Loucy (cell line): Measurements from ENCODE around the gene CENPX.

Experiments used
- H2AFZ ChIP-seq: fragments of 200-600 bp; sonication (generic); 2 replicates; pipeline ENCODE4 v1.6.0; 2016; ENCODE audit warnings: antibody characterized with exemption, mild to moderate bottlenecking, low read length, moderate library complexity
- H3F3A ChIP-seq: fragments of 200-600 bp; 2 replicates; pipeline ENCODE4 v1.6.0; 2016; ENCODE audit warnings: antibody characterized with exemption, low read depth, mild to moderate bottlenecking
- H3K27me3 ChIP-seq: fragments of 200-600 bp; sonication (generic); 2 replicates; pipeline ENCODE4 v1.6.1; 2014; ENCODE audit warnings: low read length, mild to moderate bottlenecking; ENCODE audit not compliant: insufficient read depth, poor library complexity, severe bottlenecking
- H3K36me3 ChIP-seq: fragments of 200-600 bp; sonication (generic); 2 replicates; pipeline ENCODE4 v1.6.1; 2016; ENCODE audit warnings: low read length; ENCODE audit not compliant: insufficient read depth
- H3K4me1 ChIP-seq: fragments of 200-600 bp; sonication (generic); 2 replicates; pipeline ENCODE4 v1.5.1; 2014; ENCODE audit warnings: low read length, mild to moderate bottlenecking; ENCODE audit not compliant: insufficient read depth, poor library complexity, severe bottlenecking
- H3K4me2 ChIP-seq: fragments of 200-600 bp; sonication (generic); 2 replicates; pipeline ENCODE4 v1.6.0; 2014; ENCODE audit warnings: antibody characterized with exemption, low read length, low read depth, mild to moderate bottlenecking; ENCODE audit not compliant: poor library complexity, severe bottlenecking
- H3K4me3 ChIP-seq: fragments of 200-600 bp; sonication (generic); 2 replicates; pipeline ENCODE4 v1.5.1; 2014; ENCODE audit warnings: low read length, mild to moderate bottlenecking, mixed read lengths; ENCODE audit not compliant: poor library complexity, severe bottlenecking
- H3K79me2 ChIP-seq: fragments of 200-600 bp; sonication (generic); 2 replicates; pipeline ENCODE4 v1.6.1; 2014; ENCODE audit warnings: low read length; ENCODE audit not compliant: insufficient read depth
- H3K9ac ChIP-seq: fragments of 200-600 bp; sonication (generic); 2 replicates; pipeline ENCODE4 v1.6.0; 2014; ENCODE audit warnings: mild to moderate bottlenecking, low read depth, low read length, moderate library complexity; ENCODE audit not compliant: poor library complexity, severe bottlenecking
- H3K9me2 ChIP-seq: fragments of 200-600 bp; sonication (generic); replicated peaks from 2 replicates; pipeline ENCODE4 v1.6.1; 2016; ENCODE audit warnings: low read depth, low read length, mixed read lengths
- H3K9me3 ChIP-seq: fragments of 200-600 bp; sonication (generic); 2 replicates; pipeline ENCODE4 v1.6.1; 2014; ENCODE audit warnings: mild to moderate bottlenecking, antibody characterized with exemption, low read length, low read depth; ENCODE audit not compliant: insufficient read depth
- H4K20me1 ChIP-seq: fragments of 200-600 bp; sonication (generic); 2 replicates; pipeline ENCODE4 v1.6.0; 2014; ENCODE audit warnings: antibody characterized with exemption, low read length, mild to moderate bottlenecking; ENCODE audit not compliant: insufficient read depth, poor library complexity, severe bottlenecking
- EZH2phosphoT487 ChIP-seq: fragments of 200-600 bp; IDR thresholded peaks from 2 replicates; pipeline ENCODE4 v1.6.1; 2018; ENCODE audit warnings: antibody characterized with exemption, mild to moderate bottlenecking, moderate library complexity, borderline replicate concordance
- TF ChIP-seq, protein P1 (sequence below): fragments of 200-600 bp; sonication (generic); conservative IDR thresholded peaks from 2 replicates; pipeline ENCODE4 v1.5.1; 2014; ENCODE audit warnings: mild to moderate bottlenecking, antibody characterized with exemption, low read length

CENPX gene

GRCh38 chr17:82025401-82026107 is 2.9 kb upstream of the CENPX start:
- Histone ChIP-seq H3K4me2 (no peak overlapping the region), H3K4me3 (no peak overlapping the region), H4K20me1 (peaks cover 13% of the 10 kb centered on the region), H3K9me2 (no peaks in the 10 kb centered on the region), H3K27me3 (no peaks in the 10 kb centered on the region), H3K79me2 (peaks cover 22% of the 10 kb centered on the region; the same call in 1 of the 2 replicates), H3F3A (no peaks in the 10 kb centered on the region), H2AFZ (no peak overlapping the region), H3K9ac (no peak overlapping the region), H3K36me3 (no peaks in the 10 kb centered on the region), H3K9me3 (no peaks in the 10 kb centered on the region), H3K4me1 (peaks cover 33% of the 10 kb centered on the region)
- TF ChIP-seq, protein P1, sequence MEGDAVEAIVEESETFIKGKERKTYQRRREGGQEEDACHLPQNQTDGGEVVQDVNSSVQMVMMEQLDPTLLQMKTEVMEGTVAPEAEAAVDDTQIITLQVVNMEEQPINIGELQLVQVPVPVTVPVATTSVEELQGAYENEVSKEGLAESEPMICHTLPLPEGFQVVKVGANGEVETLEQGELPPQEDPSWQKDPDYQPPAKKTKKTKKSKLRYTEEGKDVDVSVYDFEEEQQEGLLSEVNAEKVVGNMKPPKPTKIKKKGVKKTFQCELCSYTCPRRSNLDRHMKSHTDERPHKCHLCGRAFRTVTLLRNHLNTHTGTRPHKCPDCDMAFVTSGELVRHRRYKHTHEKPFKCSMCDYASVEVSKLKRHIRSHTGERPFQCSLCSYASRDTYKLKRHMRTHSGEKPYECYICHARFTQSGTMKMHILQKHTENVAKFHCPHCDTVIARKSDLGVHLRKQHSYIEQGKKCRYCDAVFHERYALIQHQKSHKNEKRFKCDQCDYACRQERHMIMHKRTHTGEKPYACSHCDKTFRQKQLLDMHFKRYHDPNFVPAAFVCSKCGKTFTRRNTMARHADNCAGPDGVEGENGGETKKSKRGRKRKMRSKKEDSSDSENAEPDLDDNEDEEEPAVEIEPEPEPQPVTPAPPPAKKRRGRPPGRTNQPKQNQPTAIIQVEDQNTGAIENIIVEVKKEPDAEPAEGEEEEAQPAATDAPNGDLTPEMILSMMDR, result no peak
- no peak for TF ChIP-seq EZH2phosphoT487

DNA sequence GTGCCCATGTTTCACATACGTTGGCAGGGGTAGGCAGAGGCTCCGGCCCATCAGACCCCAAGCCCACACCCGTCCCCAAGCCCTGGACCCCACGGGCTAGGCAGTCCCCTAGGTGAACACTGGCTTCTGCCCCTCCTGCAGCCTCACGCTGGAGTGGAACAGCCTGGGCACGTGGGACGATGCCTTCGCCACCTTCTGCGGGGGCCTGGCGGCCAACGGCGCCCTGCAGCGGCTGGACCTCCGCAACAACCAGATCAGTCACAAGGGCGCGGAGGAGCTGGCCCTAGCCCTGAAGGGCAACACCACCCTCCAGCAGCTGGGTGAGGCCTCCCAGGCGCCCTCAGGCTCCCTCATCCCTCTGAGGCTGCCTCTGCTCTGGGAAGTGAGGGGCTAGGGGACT is 2.2 kb upstream of the CENPX start:
- peak overlapping the region; percentile 94 for H3K4me2 ChIP-seq
- no peaks in the 10 kb centered on the region for H3F3A ChIP-seq
- no peaks in the 10 kb centered on the region for H3K9me2 ChIP-seq
- peak overlapping the region; percentile 89 for H3K4me3 ChIP-seq
- H3K27me3 ChIP-seq, result no peaks in the 10 kb centered on the region
- peak overlapping the region; percentile 73 for H3K9ac ChIP-seq
- no peaks in the 10 kb centered on the region for H3K9me3 ChIP-seq
- TF ChIP-seq EZH2phosphoT487, result no peak
- TF ChIP-seq, protein P1, result no peak
- H3K79me2 ChIP-seq, result peaks cover 22% of the 10 kb centered on the region; the same call in 1 of the 2 replicates
- H2AFZ ChIP-seq, result no peak overlapping the region
- H4K20me1 ChIP-seq, result peaks cover 18% of the 10 kb centered on the region
- H3K36me3 ChIP-seq, result no peaks in the 10 kb centered on the region
- peaks cover 33% of the 10 kb centered on the region for H3K4me1 ChIP-seq

GRCh38 chr17:82023447-82024241 is 966 bp upstream of the CENPX start:
- Histone ChIP-seq H3K9ac (peak overlapping the region; percentile 73), H3K9me2 (no peaks in the 10 kb centered on the region), H3K27me3 (no peaks in the 10 kb centered on the region), H2AFZ (peak overlapping the region; percentile 79), H3K36me3 (no peaks in the 10 kb centered on the region), H3K9me3 (no peaks in the 10 kb centered on the region), H4K20me1 (peaks cover 18% of the 10 kb centered on the region), H3F3A (no peaks in the 10 kb centered on the region), H3K79me2 (peaks cover 22% of the 10 kb centered on the region; the same call in 1 of the 2 replicates), H3K4me2 (peak overlapping the region; percentile 94), H3K4me1 (peaks cover 33% of the 10 kb centered on the region), H3K4me3 (peak overlapping the region; percentile 89)
- TF ChIP-seq, protein P1, result no peak
- TF ChIP-seq EZH2phosphoT487, result no peak
